Immature natural killer cell (primary cell): ENCODE results near the gene LRRC23. TPM values are rescaled to one million over a fixed set of nuclear protein-coding genes. Genes with fewer than 3 reads are reported as not detected.
A peak's percentile ranks its signal among the peaks of the same experiment; 100 is the strongest.
"Not testable (repeated sequence)": the region's sequence is repeated elsewhere in the genome, so short reads cannot be mapped to it uniquely, and the experiment has no call there.

Experiments
- DNase-seq, 3 donors: peaks; one replicate each; pipeline ENCODE4 v3.0.0; 2022; ENCODE audit warnings: mixed read lengths in 1 of 3
- H3K27ac Mint-ChIP-seq, 6 donors: one replicate each; pipeline ENCODE4 v1.8.0; 2020; ENCODE audit warnings: mixed read lengths in 6 of 6, mild to moderate bottlenecking in 5 of 6, inconsistent platforms in 4 of 6, moderate library complexity in 3 of 6
- H3K27me3 Mint-ChIP-seq, 3 donors: one replicate each; pipeline ENCODE4 v1.8.0; 2020 to 2021; ENCODE audit warnings: low read depth in 3 of 3, mild to moderate bottlenecking in 3 of 3, mixed read lengths in 3 of 3, moderate library complexity in 3 of 3, inconsistent platforms in 1 of 3
- H3K36me3 Mint-ChIP-seq, 3 donors: one replicate each; pipeline ENCODE4 v1.8.0; 2020; ENCODE audit warnings: mixed read lengths in 3 of 3, inconsistent platforms in 2 of 3, mild to moderate bottlenecking in 2 of 3
- H3K4me1 Mint-ChIP-seq, 2 donors: one replicate each; pipeline ENCODE4 v1.8.0; 2020; ENCODE audit warnings: inconsistent platforms in 2 of 2, mild to moderate bottlenecking in 2 of 2, mixed read lengths in 2 of 2, moderate library complexity in 1 of 2
- H3K4me3 Mint-ChIP-seq, 5 donors: one replicate each; pipeline ENCODE4 v1.8.0; 2020; ENCODE audit warnings: mild to moderate bottlenecking in 5 of 5, mixed read lengths in 5 of 5, inconsistent platforms in 3 of 5, moderate library complexity in 3 of 5
- H3K9me3 Mint-ChIP-seq, 6 donors: one replicate each; pipeline ENCODE4 v1.8.0; 2020; ENCODE audit warnings: mild to moderate bottlenecking in 6 of 6, mixed read lengths in 6 of 6, inconsistent platforms in 4 of 6, moderate library complexity in 3 of 6
- polyA plus RNA-seq, 3 donors: library from polyadenylated mRNA; unstranded; fragments of 300-500 nt; fragmentation: Illumina TruSeq; gene quantifications; one replicate each; pipeline ENCODE4 v1.2.3, GENCODE V29; 2021

The LRRC23 gene
- polyA plus RNA-seq, 3 donors from 2014 or later: 2.3 to 4.4 (median 2.4) TPM

DNA sequence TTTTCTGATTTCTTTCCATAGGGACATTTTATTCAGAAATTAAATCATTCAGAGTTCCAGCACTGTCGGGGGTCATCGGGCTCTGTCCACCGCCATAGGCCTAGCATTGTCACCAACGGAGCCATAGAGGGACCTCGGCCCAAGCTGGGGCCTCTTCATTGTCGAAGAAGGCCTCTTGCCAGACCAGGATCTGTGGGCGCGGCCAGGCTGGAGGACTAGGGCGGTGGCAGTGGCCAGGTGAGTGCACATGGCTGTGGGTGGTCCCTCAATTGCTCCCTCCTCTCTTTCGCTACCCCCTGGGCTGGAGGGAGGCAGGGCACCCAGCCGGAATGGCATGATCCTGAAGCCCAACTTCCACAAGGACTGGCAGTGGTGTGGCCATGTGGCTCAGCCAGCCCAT is 20.9 kb upstream of the LRRC23 start:
- DNase-seq: no peak
- no peaks in the 10 kb centered on the region for H3K9me3 Mint-ChIP-seq

DNA sequence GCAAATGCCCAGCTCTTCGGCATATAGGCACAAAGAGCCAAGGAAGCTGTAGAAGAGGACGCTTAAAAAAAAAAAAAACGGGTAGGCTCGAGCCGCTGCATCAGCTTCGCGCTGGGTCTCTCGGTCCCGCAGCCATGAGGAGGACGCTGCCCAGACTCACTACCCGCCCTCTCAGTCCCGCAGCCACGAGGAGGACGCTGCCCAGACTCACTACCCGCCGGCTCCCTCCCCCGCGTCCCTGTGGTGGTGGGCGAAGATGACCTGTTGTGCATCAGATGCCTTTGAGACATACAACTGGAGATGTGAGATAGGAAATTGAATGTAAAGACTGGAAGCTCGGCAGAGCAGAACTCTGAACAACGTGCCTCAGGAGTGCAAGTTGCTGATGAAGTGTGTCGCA is 20.1 kb upstream of the LRRC23 start:
- Mint-ChIP-seq H3K4me3 (no peak overlapping the region), H3K27me3 (no peaks in the 10 kb centered on the region), H3K9me3 (no peaks in the 10 kb centered on the region)

More for the DNA sequence above, 20.9 kb upstream of the LRRC23 start:
- Mint-ChIP-seq H3K27ac (no peak overlapping the region), H3K4me1 (no peaks in the 10 kb centered on the region), H3K36me3 (peaks cover 0 to 10% (median 4%) of the 10 kb centered on the region in 3 donors), H3K27me3 (no peaks in the 10 kb centered on the region), H3K4me3 (no peak overlapping the region)

DNA sequence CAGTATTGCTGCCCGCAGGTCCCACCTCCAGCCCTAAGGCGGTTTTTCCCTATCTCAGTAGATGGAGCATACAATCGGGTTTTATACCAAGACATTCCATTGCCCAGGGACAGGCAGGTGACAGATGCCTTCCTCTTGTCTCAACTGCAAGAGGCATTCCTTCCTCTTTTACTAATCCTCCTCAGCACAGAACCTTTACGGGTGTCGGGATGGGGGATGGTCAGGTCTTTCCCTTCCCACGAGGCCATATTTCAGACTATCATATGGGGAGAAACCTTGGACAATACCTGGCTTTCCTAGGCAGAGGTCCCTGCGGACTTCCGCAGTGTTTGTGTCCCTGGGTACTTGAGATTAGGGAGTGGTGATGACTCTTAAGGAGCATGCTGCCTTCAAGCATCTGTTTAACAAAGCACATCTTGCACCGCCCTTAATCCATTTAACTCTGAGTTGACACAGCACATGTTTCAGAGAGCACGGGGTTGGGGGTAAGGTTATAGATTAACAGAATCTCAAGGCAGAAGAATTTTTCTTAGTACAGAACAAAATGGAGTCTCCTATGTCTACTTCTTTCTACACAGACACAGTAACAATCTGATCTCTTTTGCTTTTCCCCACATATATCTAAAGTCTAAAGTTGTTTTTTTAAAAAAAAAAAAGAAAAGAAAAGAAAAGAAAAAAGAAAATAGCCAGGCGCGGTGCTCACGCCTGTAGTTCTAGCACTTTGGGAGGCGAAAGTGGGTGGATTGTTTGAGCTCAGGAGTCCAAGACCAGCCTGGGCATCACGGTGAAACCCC is 18.2 kb upstream of the LRRC23 start:
- not testable (repeated sequence) for H3K9me3 Mint-ChIP-seq, DNase-seq, H3K4me1 Mint-ChIP-seq, H3K36me3 Mint-ChIP-seq, H3K4me3 Mint-ChIP-seq, H3K27ac Mint-ChIP-seq, H3K27me3 Mint-ChIP-seq

More for the DNA sequence above, 20.1 kb upstream of the LRRC23 start:
- peaks cover 0 to 10% (median 4%) of the 10 kb centered on the region in 3 donors for H3K36me3 Mint-ChIP-seq
- DNase-seq: no peak
- no peaks in the 10 kb centered on the region for H3K4me1 Mint-ChIP-seq
- H3K27ac Mint-ChIP-seq: no peak overlapping the region

DNA sequence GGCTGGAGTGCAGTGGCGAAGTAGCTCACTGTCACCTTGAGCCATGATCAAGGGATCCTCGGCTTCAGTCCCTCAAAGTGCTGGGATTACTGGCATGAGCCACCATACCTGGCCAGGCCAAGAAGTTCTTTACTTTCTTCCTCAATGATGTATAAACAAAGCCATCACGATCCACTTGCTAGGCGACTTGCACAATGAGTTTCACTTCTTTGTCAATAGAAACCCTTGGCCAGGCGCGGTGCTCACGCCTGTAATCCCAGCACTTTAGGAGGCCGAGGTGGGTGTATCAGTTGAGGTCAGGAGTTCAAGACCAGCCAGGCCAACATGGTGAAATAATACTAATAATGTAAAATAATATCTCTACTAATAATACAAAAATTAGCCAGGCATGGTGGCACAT is 17.2 kb upstream of the LRRC23 start:
- peaks cover 0 to 10% (median 4%) of the 10 kb centered on the region in 3 donors for H3K36me3 Mint-ChIP-seq
- H3K27ac Mint-ChIP-seq: no peak overlapping the region
- H3K27me3 Mint-ChIP-seq: peaks cover 0 to 6% (median 0%) of the 10 kb centered on the region in 3 donors
- peaks cover 12 to 13% of the 10 kb centered on the region in 2 donors for H3K4me1 Mint-ChIP-seq
- H3K4me3 Mint-ChIP-seq: no peak overlapping the region
- DNase-seq: no peak
- H3K9me3 Mint-ChIP-seq: no peaks in the 10 kb centered on the region

DNA sequence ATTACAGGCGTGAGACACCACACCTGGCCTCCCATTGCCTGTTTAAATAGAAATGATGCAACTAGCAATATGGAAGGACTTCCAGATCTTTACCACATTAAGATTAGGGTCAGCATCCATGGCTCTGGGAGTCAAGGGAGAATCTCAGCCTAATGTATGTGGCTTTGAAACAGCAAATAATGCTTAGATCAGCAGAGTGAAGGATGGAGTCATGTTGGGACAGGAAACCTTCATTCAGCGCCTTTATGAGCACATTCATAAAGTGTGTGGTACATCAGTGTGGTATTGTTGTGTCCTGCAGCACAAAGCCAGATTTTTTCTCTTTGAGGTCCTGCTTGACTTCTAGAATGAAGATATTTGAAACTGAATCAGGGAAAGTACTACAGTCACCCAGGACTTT is 16.3 kb upstream of the LRRC23 start:
- H3K9me3 Mint-ChIP-seq: no peaks in the 10 kb centered on the region
- H3K4me1 Mint-ChIP-seq: peaks cover 12 to 13% of the 10 kb centered on the region in 2 donors
- H3K4me3 Mint-ChIP-seq: no peak overlapping the region
- H3K27ac Mint-ChIP-seq: peak overlapping the region in 1 of 6 donors; percentile 34
- H3K36me3 Mint-ChIP-seq: peaks cover 0 to 9% (median 4%) of the 10 kb centered on the region in 3 donors
- H3K27me3 Mint-ChIP-seq: peaks cover 0 to 6% (median 2%) of the 10 kb centered on the region in 3 donors
- no peak for DNase-seq

DNA sequence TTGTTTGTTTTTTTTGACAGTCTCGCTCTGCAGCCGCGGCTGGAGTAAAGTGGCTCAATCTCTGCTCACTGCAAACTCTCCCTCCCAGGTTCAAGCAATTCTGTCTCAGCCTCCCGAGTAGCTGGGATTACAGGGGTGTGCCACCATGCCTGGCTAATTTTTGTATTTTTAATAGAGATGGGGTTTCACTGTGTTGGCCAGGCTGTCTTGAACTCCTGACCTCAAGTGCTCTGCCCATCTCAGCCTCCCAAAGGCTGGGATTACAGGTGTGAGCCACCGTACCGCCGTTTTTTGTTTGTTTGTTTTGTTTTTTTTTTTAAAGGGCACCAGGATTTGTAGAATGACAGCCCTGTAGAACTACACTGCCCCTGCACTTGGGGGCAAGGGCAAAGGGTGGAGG is 15.8 kb upstream of the LRRC23 start:
- H3K9me3 Mint-ChIP-seq, H3K27ac Mint-ChIP-seq, H3K27me3 Mint-ChIP-seq, H3K4me3 Mint-ChIP-seq, DNase-seq, H3K36me3 Mint-ChIP-seq: not testable (repeated sequence)
- H3K4me1 Mint-ChIP-seq: peaks cover 12 to 13% of the 10 kb centered on the region in 2 donors

DNA sequence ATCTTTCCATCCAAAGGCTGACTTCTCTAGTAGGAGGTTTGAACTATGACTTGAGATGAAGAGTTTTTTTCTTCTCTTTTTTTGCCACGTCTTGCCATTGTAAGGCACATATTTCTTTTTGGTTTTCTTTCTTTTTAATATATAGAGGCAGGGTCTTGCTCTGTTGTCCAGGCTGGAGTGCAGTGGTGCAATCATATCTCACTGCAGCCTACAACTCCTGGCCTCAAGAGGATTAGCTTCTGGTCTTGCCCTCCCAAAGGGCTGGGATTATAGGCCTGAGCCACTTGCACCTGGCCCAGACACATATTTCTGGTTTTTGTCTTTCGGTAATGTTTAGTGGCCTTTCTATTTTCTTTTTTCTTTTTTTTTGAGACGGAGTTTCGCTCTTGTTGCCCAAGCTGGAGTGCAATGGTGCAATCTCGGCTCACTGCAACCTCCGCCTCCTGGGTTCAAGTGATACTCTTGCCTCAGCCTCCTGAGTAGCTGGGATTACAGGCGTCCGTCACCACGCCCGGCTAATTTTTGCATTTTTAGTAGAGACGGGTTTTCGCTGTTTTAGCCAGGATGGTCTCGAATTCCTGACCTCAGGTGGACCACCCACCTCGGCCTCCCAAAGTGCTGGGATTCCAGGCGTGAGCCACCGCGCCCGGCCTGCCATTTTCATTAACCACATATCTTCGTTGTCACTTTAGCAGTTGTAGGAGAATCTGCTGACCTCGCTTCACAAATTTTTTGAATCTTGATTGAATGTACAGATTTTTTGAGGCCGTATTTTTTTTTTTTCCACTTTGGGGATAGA is 14.6 kb upstream of the LRRC23 start:
- peaks cover 12 to 13% of the 10 kb centered on the region in 2 donors for H3K4me1 Mint-ChIP-seq
- not testable (repeated sequence) for H3K36me3 Mint-ChIP-seq, H3K27me3 Mint-ChIP-seq, H3K9me3 Mint-ChIP-seq, DNase-seq
- H3K27ac Mint-ChIP-seq: peak overlapping the region in 4 of 6 donors; percentile 17 to 92 (median 88)
- peak overlapping the region; percentile 83 to 87 (median 85) for H3K4me3 Mint-ChIP-seq

DNA sequence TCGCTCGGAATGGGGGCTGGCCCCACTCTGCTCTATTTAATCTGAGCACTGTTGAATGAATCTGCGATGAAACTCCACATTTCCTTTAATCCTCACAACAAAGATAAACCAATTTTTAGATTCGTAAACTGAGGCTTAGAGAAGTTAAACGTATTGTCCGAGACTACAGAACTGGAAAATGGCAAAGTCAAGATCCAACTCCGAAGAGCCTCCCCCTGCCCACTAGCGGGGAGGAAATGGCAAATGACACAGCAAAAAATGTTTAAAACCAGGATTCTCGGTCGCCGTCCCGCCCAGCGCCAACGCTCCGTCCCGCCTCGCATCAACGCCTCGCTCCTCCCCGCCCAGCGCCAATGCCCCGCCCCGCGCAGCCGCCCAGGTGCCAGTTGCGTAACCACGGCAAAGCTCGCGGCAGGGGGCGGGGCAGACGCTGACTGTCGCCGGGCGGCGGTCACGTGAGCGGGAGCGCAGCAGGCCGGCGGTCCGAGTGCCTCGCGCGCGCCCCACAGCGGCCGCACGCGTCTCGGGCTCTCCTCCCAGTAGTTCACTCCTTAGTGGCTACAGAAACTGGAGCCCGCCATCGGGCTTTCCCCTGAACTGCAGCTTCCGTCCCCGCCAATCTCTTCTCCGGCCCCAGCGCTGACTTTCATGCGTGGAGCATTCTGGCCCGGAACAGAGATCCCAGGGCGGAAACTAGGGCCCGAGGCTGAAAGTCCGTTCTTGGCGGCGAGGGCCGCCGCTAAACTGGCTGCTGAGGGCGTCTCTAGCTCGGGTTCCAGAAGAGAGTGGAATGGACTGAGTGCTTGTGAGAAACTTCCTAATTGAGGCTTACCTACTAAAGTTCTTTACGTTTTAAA is 13.6 kb upstream of the LRRC23 start:
- DNase-seq: peak; percentile 98 to 99 (median 98)
- Mint-ChIP-seq H3K27ac (peak overlapping the region; percentile 91 to 96 (median 92)), H3K27me3 (peaks cover 0 to 7% (median 2%) of the 10 kb centered on the region in 3 donors), H3K9me3 (no peaks in the 10 kb centered on the region), H3K36me3 (no peaks in the 10 kb centered on the region), H3K4me1 (peaks cover 12 to 13% of the 10 kb centered on the region in 2 donors), H3K4me3 (peak overlapping the region; percentile 83 to 87 (median 85))

DNA sequence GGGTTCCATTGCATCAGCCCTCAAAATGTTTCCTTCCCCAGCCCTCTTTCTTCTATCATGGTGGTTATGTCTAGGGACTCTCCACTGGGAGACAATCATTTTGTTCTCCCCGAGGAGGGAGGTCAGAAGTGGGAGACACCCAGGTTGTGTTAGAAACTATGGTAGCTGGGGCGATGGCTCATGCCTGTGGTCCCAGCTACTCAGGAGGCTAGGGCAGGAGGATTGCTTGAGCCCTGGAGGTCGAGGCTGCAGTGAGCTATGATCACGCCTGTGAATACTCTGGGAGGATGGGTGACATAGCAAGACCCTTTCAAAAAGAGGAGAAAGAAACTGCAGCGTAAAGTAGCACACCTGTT is 13.0 kb upstream of the LRRC23 start:
- peaks cover 12 to 13% of the 10 kb centered on the region in 2 donors for H3K4me1 Mint-ChIP-seq
- DNase-seq: no peak
- H3K27ac Mint-ChIP-seq: peak overlapping the region; percentile 91 to 96 (median 92)
- peak overlapping the region; percentile 83 to 87 (median 85) for H3K4me3 Mint-ChIP-seq
- H3K27me3 Mint-ChIP-seq: peaks cover 0 to 7% (median 2%) of the 10 kb centered on the region in 3 donors
- no peaks in the 10 kb centered on the region for H3K9me3 Mint-ChIP-seq
- H3K36me3 Mint-ChIP-seq: no peaks in the 10 kb centered on the region

DNA sequence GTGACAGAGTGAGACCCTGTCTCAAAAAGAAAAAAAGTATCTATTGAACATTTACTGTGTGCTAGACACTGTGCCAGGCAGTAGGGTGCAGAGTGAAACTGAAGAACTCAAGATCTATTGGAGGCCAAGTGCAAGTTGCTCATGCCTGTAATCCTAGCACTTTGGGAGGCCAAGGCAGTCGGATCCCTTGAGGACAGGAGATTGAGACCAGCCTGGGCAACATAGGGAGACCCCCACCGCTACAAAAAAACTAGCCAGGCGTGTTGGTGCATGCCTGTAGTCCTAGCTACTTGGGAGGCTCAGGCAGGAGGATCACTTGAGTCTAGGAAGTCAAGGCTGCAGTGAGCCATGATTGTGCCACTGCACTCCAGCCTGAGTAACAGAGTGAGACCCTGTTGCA is 11.9 kb upstream of the LRRC23 start:
- not testable (repeated sequence) for H3K9me3 Mint-ChIP-seq, H3K36me3 Mint-ChIP-seq, H3K27me3 Mint-ChIP-seq, DNase-seq
- Mint-ChIP-seq H3K4me3 (peak overlapping the region in 4 of 5 donors; percentile 13 to 85 (median 52)), H3K27ac (peak overlapping the region in 2 of 6 donors; percentile 40 to 92), H3K4me1 (peaks cover 12 to 13% of the 10 kb centered on the region in 2 donors)

DNA sequence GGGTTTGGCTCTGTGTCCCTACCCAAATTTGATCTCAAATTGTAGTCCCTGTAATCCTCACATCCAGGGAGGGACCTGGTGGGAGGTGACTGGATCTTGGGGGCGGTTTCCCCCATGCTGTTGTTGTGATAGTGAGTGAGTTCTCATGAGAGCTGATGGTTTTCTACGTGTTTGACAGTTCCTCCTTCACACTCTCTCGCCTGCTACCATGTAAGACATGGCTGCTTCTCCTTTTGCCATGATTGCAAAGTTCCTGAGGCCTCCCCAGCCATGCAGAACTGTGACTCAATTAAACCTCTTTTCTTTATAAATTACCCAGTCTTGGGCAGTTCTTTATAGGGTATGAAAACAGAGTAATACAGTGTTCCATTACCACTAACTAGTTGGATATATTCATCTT is 10.3 kb upstream of the LRRC23 start:
- Mint-ChIP-seq H3K27me3 (peaks cover 0 to 7% (median 2%) of the 10 kb centered on the region in 3 donors), H3K36me3 (no peaks in the 10 kb centered on the region), H3K4me1 (peaks cover 12 to 13% of the 10 kb centered on the region in 2 donors), H3K9me3 (no peaks in the 10 kb centered on the region), H3K4me3 (no peak overlapping the region), H3K27ac (no peak overlapping the region)
- no peak for DNase-seq

DNA sequence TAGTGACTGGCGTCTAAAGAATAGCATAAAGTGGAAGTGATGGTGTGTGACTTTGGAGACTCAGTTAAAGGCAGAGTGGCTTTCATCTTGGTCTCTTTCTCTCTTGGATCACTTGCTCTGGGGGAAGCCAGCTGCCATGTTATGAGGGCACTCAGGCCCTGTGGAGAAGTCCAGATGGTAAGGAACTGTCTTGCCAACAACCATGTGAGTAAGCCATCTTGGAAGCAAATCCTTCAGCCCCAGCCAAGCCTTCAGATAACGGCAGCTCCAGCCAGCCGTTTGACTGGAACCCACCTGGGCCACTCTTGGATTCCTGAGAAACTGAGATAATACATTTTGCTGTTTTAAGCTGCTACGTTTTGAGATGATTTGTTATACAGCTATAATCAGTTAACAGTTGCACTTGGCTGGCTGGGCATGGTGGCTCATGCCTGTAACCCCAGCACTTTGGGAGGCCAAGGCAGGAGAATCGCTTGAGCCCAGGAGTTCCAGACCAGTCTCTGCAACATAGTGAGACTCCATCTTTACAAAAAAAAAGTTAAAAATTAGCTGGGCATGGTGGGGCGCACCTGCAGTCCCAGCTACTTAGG is 7.7 kb upstream of the LRRC23 start:
- DNase-seq: no peak
- H3K27me3 Mint-ChIP-seq: peaks cover 0 to 2% (median 2%) of the 10 kb centered on the region in 3 donors
- H3K9me3 Mint-ChIP-seq: no peaks in the 10 kb centered on the region
- H3K4me1 Mint-ChIP-seq: no peaks in the 10 kb centered on the region
- no peak overlapping the region for H3K4me3 Mint-ChIP-seq
- no peak overlapping the region for H3K27ac Mint-ChIP-seq
- H3K36me3 Mint-ChIP-seq: no peaks in the 10 kb centered on the region

DNA sequence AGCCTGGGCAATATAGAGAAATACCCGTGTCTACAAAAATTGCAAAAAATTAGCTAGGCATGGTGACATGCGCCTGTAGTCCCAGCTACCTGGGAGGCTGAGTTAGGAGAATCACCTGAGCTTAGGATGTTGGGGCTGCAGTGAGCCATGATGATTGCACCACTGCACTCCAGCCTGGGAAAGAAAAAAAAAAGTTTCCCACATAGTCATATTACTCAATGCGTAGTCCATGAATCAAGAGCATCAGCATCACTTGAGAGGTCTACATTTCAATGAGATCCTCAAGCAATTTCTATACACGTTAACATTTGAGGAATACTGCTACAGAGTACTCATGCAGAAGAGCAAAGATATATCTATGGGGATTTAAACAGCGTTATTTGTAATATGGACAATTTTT is 5.2 kb upstream of the LRRC23 start:
- H3K9me3 Mint-ChIP-seq: no peaks in the 10 kb centered on the region
- peaks cover 0 to 4% (median 0%) of the 10 kb centered on the region in 3 donors for H3K27me3 Mint-ChIP-seq
- no peak overlapping the region for H3K4me3 Mint-ChIP-seq
- DNase-seq: no peak
- H3K4me1 Mint-ChIP-seq: no peaks in the 10 kb centered on the region
- H3K27ac Mint-ChIP-seq: no peak overlapping the region
- no peaks in the 10 kb centered on the region for H3K36me3 Mint-ChIP-seq
